ENCODE results near the gene YWHAQ.
"Not testable (repeated sequence)": the region's sequence is repeated elsewhere in the genome, so short reads cannot be mapped to it uniquely, and the experiment has no call there.

YWHAQ gene

DNA sequence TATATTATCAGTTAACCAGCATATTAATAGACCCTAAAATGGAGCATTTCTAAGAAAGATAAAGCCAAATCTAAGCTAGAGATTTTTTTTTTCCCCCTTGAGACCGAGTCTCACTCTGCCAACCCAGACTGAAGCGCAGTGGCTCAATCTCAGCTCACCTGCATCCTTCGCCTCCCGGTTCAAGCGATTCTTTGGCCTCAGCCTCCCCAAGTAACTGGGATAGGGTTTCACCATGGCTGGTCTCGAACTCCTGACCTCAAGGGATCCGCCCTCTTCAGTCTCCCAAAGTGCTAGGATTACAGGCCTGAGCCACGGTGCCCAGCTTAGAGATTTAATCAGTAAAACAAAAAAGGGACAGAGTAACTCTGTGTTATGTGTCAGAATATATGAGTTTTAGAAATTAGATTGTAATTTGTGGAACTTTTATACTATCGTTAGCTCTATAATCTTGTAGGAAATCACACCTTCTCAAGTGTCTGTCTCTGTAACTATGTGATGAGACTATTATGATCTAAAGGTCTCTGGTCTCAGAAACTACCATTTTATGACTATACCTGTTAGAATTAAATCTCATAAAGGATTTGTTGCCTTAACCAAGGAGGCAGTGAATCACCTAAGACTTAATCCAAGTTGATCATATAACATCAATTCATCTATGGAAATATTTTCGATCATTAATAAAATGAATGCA, 34.0 kb downstream of the YWHAQ start:
- DNase-seq (ENCODE audit: insufficient read length, low spot score) = no peak
- FAIRE-seq = no peak

- DNase-seq (ENCODE audit: insufficient read length, low spot score) = no peak
- FAIRE-seq = no peak
Observed at GRCh38 chr2:9595746-9596145, 35.1 kb downstream of the YWHAQ start.

GRCh38 chr2:9595256-9595655, 35.5 kb downstream of the YWHAQ start:
- FAIRE-seq = peak; percentile 51
- DNase-seq (ENCODE audit: insufficient read length, low spot score) = not testable (repeated sequence)

DNA sequence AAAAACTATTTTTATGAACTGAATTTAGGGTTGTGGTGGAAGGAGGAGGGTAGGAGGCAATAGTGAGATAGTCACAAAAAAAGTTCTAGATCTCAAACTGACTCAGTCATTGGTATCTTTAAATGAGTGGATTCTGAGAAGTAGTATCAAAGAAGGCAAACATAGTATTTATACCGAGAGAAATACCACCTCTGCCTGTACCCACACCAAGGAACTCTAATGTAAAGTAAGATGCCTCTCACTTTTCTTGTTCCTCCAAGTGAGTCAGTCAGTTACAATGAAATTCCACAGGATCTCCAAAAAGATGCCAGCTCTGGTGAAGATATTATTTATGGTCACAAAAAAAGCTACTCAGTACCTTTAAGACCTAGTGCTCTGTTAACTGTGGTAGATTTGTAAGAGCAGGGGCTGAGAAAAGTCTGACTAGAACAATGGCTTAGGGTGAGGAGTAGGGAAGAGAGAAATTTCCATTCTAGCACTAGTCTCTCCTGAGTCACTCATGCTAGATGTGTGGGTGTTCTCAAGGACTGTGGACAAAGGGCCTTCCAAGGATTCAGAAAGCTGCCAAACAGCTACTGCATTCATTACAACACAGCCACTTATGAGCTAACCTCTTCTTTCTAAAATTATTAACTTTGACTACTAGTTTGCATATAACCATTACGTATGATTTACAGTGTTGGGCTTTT, 36.3 kb downstream of the YWHAQ start:
- DNase-seq (ENCODE audit: insufficient read length, low spot score) = peak; percentile 44
- peak; percentile 16 for FAIRE-seq

- FAIRE-seq = no peak
- DNase-seq (ENCODE audit: insufficient read length, low spot score) = no peak
Observed at GRCh38 chr2:9593925-9594324, 36.9 kb downstream of the YWHAQ start.

DNA sequence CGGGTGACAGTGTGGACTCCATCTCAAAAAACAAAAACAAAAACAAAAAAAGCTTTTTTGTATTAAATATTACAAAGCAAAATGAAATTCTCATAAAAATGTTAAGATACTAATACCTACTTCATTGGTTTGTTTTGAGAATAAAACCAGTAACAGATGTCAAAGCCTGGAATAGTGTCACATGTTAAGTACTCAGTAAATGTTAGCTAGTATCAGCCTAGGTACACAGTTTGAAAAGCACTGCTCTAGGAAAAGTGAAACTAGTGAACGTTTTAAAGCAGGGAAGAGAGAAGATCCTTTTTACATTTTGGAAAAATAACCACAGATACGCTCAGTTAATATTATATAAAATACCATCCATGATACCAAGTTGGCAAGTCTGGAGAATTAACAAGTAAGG, 38.1 kb downstream of the YWHAQ start:
- no peak for DNase-seq (ENCODE audit: insufficient read length, low spot score)
- FAIRE-seq = no peak

- FAIRE-seq = no peak
Observed at GRCh38 chr2:9590641-9591040, 40.2 kb downstream of the YWHAQ start.

GRCh38 chr2:9586465-9586864, 44.3 kb downstream of the YWHAQ start:
- no peak for DNase-seq (ENCODE audit: insufficient read length, low spot score)
- no peak for FAIRE-seq

More at GRCh38 chr2:9590641-9591040, 40.2 kb downstream of the YWHAQ start:
- DNase-seq (ENCODE audit: insufficient read length, low spot score) = no peak

DNA sequence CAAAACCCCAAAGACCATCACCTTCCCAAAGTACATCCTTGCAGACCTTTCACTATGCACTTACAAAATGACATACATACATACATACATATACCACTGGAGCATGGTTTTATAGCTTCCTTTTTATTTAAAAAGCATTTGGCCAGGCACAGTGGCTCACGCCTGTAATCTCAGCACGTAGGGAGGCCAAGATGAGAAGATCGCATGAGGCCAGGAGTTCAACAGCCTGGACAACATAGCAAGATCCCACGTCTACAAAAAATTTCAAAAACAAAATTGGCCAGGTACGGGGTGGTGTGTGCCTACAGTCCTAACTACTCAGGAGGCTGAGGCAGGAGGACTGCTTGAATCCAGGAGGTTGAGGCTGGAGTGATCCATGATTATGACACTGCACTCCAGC, 45.3 kb downstream of the YWHAQ start:
- DNase-seq (ENCODE audit: insufficient read length, low spot score) = no peak
- FAIRE-seq = no peak

DNA sequence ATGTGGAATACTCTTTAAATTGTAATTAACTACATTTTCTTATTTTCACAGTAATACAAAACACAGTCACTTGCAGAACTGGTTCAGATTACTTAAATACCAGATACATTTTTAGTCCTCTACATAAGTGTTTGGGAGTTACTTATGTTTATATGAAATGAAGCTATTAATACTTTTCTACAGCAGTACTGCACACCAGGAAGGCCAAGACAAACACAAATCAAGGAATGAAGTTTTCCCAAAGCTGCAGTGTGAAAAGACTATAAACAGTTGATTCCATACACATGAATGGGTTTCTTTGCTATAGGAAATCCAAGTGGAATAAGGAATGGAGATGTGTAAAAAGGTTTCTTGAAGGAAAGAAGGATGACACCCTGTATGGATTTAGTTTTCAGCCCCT, 45.9 kb downstream of the YWHAQ start:
- not testable (repeated sequence) for DNase-seq (ENCODE audit: insufficient read length, low spot score); FAIRE-seq

DNA sequence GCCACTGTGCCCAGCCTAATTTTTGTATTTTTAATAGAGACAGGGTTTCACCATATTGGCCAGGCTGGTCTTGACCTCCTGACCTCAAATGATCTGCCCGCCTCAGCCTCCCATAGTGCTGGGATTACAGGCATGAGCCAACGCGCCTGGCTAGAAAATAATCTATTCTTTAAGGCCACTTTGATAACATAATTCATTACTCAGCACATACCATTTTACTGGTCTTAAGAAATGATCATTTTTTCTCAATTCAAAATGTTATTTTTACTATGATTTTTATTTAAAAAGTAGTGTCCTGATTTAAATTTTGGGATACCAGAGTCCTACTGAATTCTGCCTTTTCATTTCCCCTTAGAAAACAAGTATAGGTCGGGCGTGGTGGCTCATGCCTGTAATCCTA, 48.2 kb downstream of the YWHAQ start:
- DNase-seq (ENCODE audit: insufficient read length, low spot score) (no peak), FAIRE-seq (no peak)

DNA sequence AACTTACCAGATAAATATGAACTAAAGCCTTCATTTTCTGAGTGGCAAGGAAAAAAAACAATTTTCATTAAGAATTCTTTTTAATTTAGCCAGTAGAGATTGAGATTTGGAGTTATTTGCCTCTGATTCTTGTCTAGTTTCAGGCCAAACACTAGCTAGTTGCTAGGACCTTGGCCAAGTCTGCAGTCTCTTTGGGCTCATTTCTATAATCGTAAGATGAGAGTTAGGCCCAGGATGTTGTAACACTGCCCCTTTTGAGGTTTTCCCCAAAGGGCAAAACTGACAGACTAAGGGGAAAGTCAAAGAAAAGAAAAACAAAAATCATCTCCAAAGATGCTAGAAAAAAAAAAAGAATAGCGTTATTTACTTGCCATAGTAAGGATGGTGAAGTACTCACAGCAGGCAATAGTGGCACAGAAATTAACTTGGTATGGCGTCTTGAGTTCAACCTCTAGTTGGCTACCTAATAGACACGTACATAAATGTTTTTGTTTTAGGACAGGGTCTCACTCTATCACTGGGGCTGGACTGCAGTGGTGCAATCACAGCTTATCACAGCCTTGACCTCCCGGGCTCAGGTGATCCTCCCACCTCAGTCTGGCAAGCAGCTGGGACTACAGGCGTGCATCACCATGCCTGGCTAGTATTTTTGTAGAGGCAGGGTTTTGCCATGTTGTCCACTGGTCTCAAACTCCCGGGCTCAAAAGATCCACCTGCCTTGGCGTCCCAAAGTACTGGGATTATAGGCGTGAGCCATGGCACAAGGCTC, 52.1 kb downstream of the YWHAQ start:
- DNase-seq (ENCODE audit: insufficient read length, low spot score) (no peak), FAIRE-seq (no peak)

DNA sequence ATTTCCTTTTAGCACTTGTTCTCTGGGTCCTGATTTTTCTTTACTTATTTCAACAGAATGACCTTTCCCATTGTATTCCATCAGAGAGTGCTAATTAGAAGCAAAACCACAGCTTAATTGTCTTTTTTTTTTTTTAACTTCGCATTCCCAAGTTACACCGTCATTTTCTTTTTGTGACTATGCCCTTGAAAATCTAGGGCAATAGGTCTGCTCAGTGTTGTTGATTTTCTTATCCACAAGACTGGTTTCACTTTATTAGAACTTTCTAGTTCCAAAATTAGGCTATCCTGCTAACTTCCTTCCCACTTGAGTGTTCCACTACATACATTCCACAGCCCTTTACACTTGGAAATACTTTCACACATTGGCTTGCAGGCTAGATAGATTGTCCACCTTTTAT, 56.5 kb downstream of the YWHAQ start:
- no peak for DNase-seq (ENCODE audit: insufficient read length, low spot score)
- FAIRE-seq = no peak

DNA sequence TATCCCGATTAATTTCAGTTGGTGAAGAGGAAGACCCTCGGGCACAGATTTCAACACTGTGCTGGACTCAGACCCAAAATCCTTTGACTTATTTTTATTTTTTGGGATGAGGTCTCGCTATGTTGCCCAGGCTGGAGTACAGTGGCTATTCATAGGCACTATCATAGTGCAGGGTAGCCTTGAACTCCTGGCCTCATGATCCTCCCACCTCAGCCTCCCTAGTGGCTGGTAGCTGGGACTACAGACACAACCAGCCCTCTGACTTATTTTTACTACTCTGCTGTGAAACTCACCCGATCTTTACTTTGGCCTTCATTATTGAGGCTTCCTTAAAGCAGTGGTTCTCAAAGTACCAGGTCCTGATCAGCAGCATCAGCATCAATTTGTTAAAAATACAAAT, 57.0 kb downstream of the YWHAQ start:
- DNase-seq (ENCODE audit: insufficient read length, low spot score) (no peak), FAIRE-seq (no peak)

- no peak for DNase-seq (ENCODE audit: insufficient read length, low spot score)
- FAIRE-seq = no peak
Observed at GRCh38 chr2:9573013-9573720, 57.6 kb downstream of the YWHAQ start.

DNA sequence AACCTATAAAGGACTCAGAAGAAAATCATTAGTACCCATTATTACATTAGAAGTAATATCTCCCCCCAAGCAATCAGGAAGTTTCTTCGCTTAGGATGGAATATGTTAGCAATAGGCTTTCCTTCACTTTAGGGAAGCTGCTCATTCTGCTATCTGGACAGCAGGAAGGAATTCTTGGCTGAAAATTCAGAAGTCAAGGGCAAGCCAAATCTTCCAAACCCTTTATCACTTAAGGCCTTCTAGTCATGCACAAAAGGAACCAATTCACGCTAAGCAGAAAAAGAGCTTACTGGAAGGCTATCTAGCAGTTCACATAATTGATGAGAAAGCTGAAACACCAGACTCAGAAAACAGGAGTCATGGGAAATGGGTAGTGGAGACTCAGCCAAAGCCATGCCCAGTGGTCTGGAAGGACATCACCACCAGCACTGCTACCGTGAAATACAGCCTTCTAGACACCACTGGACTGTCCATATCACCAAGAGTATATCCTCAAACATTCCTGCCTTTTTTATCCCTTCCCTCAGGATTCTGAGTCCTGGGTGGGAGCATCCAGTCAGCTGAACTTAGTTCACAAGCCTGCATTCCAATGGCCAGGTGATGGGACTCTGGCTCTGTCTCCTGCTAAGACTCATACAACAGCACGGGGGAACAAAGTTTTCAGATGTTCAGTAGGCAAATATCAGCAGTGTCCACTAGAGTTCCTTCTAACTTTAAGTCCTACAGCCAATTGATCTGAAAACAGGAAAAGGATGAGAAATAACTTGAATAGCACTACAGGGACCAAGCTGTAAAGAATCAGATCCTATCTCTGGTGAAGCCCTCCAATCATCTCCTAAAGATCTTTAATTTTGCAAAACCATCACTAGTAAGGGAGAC, 60.4 kb downstream of the YWHAQ start:
- no peak for DNase-seq (ENCODE audit: insufficient read length, low spot score)
- FAIRE-seq = no peak

- DNase-seq (ENCODE audit: insufficient read length, low spot score) (peak; percentile 72), FAIRE-seq (no peak)
Observed at GRCh38 chr2:9565436-9566153, 65.2 kb downstream of the YWHAQ start.

DNA sequence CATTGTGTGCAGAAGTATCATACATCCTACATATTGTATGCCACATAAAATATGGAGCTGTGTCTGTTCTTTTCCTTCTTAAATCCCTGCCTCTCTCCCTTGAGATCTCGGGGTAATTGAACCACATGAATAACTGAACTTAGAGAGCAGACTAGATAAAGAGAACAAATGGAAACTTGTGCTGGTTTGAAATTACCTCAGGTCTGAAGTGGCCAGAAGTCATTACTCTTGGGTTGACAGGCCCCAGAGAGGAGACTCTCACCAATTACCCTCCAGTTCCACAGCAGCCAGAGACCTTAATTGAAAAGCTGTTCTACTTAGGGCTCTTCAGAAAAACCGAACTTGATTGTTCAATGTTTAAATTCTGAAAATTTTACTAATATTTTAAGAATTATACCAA, 70.2 kb downstream of the YWHAQ start:
- no peak for DNase-seq (ENCODE audit: insufficient read length, low spot score)
- no peak for FAIRE-seq

DNA sequence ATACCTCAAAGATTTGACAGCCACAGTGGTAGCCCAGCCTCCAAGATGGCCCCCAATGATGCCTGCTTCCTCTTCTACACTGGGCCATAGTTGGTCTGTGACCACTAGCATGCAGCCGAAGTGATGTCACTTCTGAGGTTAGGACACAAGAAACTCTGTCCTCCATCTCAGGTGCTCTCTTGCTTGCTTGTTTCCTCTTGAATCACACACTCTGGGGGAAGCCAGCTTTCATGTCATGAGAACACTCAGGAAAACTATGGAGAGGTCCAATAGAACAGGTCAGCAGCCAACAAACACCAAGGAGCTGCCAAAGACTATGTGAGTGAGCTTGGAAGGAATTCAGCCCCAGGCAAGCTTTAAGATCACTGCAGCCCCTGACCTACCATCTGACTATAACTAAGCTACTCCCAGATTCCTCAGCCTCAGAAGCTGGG, 71.8 kb downstream of the YWHAQ start:
- peak; percentile 70 for DNase-seq (ENCODE audit: insufficient read length, low spot score)
- peak; percentile 52 for FAIRE-seq

All from HTR-8/SVneo (cell line).